GM19324 (cell line): ENCODE data around the gene EVC2.

ENCODE experiments used
- ATAC-seq: cut with Tn5 transposase; IDR thresholded peaks from one replicate; pipeline ENCODE4 v1.9.1; 2021; ENCODE audit warnings: mild to moderate bottlenecking, moderate library complexity; ENCODE audit not compliant: unreplicated experiment, low FRiP score

The EVC2 gene

DNA sequence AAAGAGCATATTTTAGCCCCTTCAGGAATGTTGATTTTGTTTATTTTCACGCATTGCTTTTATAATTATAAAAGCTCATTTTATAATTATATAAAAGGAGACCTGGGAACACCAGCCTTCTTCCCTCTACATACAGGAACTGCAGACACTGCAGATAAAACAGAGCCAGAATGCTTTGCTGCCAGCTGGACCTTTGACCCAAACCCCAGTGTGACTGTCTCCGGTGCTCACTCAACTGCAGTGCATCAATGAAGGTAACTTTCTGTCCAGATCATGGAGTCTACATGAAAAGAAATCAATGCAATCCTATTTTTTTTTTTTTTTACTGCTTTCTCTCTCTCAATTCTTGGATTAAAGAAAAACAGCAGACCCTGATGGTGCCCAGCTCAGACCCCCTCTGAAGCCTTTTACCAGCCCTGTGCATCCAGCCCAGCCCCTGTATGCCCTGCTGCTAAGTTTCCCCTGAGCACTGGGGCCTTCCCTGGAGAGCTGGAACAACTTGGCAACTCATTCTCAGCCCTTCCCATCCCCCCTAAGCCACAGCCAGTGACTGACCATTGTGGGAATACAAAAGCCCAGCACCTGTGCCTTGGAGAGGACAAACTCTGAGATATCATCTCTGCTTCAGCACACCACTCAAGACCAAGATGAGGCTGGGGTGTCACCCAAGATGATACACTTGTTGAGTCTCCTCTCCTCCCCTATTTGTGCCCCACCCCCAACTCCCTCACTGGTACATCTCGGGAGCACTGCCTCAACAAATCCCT is 182.1 kb downstream of the EVC2 start:
- ATAC-seq = no peak

DNA sequence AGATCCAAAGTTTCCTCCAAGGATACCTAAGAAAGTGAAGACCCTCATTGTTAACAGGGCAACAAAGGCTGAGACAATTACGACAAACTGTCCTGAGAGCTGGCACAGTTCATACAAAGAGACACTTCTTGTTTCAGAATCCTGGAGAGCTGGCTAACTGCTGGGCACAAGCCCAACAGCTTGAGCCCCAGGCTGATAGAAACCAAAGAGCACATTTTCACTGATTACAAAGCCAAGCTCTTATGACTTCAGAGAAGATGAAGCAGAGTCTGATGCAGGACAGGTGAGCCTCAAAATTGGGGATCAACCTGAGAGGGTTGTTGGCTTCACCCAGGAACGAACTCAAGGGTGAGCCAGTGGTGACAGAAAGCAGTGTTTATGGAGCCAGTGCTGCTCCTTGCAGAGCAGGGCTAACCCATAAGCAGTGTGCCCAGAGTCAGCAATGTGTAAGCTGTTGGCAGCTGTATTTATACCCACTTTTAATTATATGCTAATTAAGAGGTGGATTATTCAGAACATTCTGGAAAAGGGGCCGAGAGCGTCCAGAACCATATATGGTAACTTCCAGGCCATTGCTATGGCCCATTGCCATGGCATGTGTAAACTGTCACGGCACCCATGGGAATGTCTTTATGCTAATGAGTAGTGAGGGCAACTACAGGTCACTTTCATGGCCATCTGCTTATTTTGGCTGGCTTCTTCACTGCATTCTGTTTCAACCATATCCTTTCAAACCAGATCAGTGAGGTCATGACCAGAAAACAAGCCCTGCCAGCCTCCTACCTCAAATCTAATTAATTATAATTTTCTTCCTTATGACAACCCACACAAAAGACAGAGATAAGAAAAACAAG is 183.7 kb downstream of the EVC2 start:
- no peak for ATAC-seq

DNA sequence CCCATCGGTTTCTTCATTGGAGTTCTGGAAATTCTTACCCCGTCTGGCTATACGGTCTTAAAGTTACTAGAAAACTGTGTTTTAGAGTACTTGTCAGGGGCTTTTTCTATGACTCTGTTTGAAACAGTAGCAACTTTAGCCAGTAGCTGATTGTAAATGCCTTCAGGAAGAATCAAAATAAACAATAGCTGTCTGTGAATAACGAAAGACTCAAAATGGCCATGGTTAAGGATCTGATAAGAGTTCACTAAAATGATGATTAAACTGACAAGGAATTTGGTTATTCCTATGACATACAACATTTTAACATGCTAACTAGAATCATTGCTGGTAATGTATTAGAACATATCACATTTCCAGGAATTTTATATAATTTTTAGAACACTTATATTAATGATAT is 191.0 kb downstream of the EVC2 start:
- no peak for ATAC-seq

DNA sequence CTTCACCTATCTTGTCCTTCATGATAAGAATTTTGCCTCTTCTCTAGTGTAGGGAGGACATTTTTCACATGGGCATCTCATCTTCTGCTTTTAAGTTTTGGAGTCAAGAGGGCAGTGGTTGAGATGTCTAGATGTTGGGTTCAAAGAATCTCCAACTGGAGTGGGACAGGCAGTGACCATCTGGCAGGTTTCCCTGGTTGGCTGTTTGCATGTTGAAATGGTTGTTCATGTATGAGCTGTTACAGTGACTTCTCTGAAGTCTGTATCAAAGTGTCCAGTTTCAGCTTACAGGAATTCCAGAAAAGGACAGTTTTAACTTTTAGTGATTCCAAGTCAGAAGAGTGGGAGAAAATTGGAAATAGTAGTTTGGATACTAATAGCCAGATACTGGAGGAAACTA is 192.7 kb downstream of the EVC2 start:
- ATAC-seq = no peak
